Measurements from ENCODE around the gene CREB3L2. TPM values are rescaled to one million over a fixed set of nuclear protein-coding genes. Genes with fewer than 3 reads are reported as not detected.

CREB3L2 gene
- total RNA-seq, 1 experiment from 2014 or later: 18.1 TPM

DNA sequence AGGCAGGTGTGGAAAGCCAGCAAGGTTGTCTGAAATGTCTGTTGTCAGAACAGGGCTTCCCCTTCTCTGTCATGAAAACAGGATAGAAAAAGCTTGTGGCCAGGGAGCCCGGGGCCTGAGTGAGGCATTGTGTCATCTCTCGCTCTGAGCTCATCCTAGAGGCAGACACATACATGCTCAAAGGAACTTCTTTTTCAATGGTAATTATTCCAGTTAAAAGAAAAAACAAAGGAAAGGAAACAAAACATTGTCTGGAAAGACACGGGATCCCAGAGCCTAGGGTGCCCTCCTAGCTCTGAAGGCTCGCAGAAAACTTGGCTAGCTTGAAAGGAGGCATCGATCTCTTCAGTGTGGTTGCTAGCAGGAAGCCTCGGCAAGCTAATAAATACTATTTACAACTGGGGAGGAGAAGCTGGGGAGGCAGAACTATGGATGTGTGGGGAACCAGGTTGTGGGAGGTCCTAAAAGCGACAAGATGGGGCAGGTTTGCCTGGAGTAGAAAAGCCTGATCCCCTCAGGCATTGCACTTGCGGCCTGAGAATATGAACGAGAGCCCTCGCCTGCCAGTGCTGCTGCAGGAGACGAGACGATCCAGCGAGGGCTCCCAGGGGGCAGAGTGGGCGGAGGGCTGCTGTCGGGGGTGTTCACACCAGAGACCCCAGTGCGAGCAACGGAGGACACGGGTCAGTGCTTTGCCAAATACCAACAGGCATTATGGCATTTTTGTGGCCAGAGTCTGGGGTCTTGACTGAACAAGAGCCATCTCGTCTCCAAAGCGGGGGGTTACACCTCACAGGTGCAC lies 122.3 kb downstream of the CREB3L2 start:
- no peaks in the 10 kb centered on the region for H3K79me2 ChIP-seq (ENCODE audit: low read length)
- BruUV-seq (replicated peaks): no TSS peak
- H3K9me2 ChIP-seq (replicated peaks; ENCODE audit: low read length): no peaks in the 10 kb centered on the region
- no peak for DNase-seq
- no peaks in the 10 kb centered on the region for H3K27me3 ChIP-seq (ENCODE audit: low read length)
- H3K4me2 ChIP-seq (ENCODE audit: low read length): no peak overlapping the region
- H3K27ac ChIP-seq (ENCODE audit: low read length): no peak overlapping the region
- ChIA-PET CTCF (no interaction called here), POLR2A (ENCODE audit: unreplicated experiment) (no interaction called here)
- H3K36me3 ChIP-seq (ENCODE audit: low read depth, low read length): peaks cover 6% of the 10 kb centered on the region; the same call in 1 of the 2 replicates
- peaks cover 15% of the 10 kb centered on the region for H3K4me1 ChIP-seq (ENCODE audit: insufficient read depth, low read length)
- ATAC-seq: no peak
- H2AFZ ChIP-seq (ENCODE audit: low read length): no peak overlapping the region
- H4K20me1 ChIP-seq (ENCODE audit: low read length): no peaks in the 10 kb centered on the region
- intact Hi-C loops (cut with micrococcal nuclease): loop anchor here (5.0 kb wide), 1 partner anchor 222 kb away; no protein-coding TSS in a partner anchor
- H3K9ac ChIP-seq (ENCODE audit: low read length): no peak overlapping the region
- TF ChIP-seq EZH2 (IDR thresholded peaks at IDR 0.05; ENCODE audit: low read length, unreplicated experiment) (no peak), EZH2phosphoT487 (IDR thresholded peaks at IDR 0.05; ENCODE audit: borderline replicate concordance, low read length) (no peak)
- TF ChIP-seq, protein P1, sequence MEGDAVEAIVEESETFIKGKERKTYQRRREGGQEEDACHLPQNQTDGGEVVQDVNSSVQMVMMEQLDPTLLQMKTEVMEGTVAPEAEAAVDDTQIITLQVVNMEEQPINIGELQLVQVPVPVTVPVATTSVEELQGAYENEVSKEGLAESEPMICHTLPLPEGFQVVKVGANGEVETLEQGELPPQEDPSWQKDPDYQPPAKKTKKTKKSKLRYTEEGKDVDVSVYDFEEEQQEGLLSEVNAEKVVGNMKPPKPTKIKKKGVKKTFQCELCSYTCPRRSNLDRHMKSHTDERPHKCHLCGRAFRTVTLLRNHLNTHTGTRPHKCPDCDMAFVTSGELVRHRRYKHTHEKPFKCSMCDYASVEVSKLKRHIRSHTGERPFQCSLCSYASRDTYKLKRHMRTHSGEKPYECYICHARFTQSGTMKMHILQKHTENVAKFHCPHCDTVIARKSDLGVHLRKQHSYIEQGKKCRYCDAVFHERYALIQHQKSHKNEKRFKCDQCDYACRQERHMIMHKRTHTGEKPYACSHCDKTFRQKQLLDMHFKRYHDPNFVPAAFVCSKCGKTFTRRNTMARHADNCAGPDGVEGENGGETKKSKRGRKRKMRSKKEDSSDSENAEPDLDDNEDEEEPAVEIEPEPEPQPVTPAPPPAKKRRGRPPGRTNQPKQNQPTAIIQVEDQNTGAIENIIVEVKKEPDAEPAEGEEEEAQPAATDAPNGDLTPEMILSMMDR (conservative IDR thresholded peaks at IDR 0.05; ENCODE audit: low read depth, low read length): no peak
- H3K4me3 ChIP-seq (ENCODE audit: low read length): no peak overlapping the region
- H3K9me3 ChIP-seq (ENCODE audit: low read length): no peaks in the 10 kb centered on the region
- H3F3A ChIP-seq (ENCODE audit: low read length, unreplicated experiment): no peaks in the 10 kb centered on the region

DNA sequence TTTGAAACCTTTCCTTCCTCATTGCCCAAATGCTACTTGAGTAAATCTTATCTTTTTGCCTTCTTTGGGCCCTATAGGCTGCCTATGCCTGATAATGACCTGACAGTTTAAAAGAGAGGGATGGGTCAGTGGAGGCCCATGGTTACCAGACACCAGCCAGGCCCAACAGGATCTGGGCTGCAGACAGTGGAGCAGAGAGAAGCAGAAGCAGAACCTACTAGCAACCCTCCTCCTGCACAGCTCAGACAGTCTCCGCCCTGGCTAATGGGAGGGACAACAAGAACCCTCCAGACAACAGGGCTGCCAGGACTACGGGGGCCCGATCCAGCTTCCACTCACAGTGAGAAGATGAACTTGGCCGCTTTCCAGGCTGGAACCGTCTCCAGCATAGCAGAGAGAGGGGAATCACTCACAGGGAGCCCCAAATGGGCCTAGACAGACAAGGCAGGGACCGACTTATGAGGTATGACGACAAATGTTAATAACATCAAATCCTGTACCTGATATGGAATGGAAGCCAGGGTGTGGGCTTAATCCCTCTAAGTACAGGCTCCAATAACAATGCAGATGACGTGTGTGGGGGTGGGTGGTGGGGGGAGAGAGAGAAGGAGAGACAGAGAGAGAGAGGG lies 123.4 kb downstream of the CREB3L2 start:
- no peaks in the 10 kb centered on the region for H3K79me2 ChIP-seq (ENCODE audit: low read length)
- TF ChIP-seq EZH2 (IDR thresholded peaks at IDR 0.05; ENCODE audit: low read length, unreplicated experiment) (no peak), EZH2phosphoT487 (IDR thresholded peaks at IDR 0.05; ENCODE audit: borderline replicate concordance, low read length) (no peak)
- TF ChIP-seq, protein P1 (conservative IDR thresholded peaks at IDR 0.05; ENCODE audit: low read depth, low read length): no peak
- no peak overlapping the region for H3K9ac ChIP-seq (ENCODE audit: low read length)
- no peaks in the 10 kb centered on the region for H3K9me2 ChIP-seq (replicated peaks; ENCODE audit: low read length)
- ATAC-seq (no peak), DNase-seq (no peak)
- H3K4me2 ChIP-seq (ENCODE audit: low read length): no peak overlapping the region
- no peaks in the 10 kb centered on the region for H3K9me3 ChIP-seq (ENCODE audit: low read length)
- TSS peak; percentile 8 for BruUV-seq (replicated peaks)
- no peak overlapping the region for H3K4me3 ChIP-seq (ENCODE audit: low read length)
- no peaks in the 10 kb centered on the region for H3K27me3 ChIP-seq (ENCODE audit: low read length)
- intact Hi-C loops (cut with micrococcal nuclease): no loop called here
- peaks cover 15% of the 10 kb centered on the region for H3K4me1 ChIP-seq (ENCODE audit: insufficient read depth, low read length)
- no peaks in the 10 kb centered on the region for H3F3A ChIP-seq (ENCODE audit: low read length, unreplicated experiment)
- POLR2A ChIA-PET (ENCODE audit: unreplicated experiment): no interaction called here
- no peak overlapping the region for H2AFZ ChIP-seq (ENCODE audit: low read length)
- H3K36me3 ChIP-seq (ENCODE audit: low read depth, low read length): peaks cover 6% of the 10 kb centered on the region; the same call in 1 of the 2 replicates
- CTCF ChIA-PET: no interaction called here
- H3K27ac ChIP-seq (ENCODE audit: low read length): no peak overlapping the region
- no peaks in the 10 kb centered on the region for H4K20me1 ChIP-seq (ENCODE audit: low read length)

All from PC-3 (cell line).